CD4-positive, alpha-beta T cell treated with Interleukin-6 for 4 hours (primary cell): ENCODE results near the gene INO80D.
"Not testable (repeated sequence)": the region's sequence is repeated elsewhere in the genome, so short reads cannot be mapped to it uniquely, and the experiment has no call there.

ENCODE experiments used
- DNase-seq: peaks from one replicate; pipeline ENCODE4 v3.0.0-alpha.2; 2020; ENCODE audit warnings: mixed read lengths

INO80D gene

DNA sequence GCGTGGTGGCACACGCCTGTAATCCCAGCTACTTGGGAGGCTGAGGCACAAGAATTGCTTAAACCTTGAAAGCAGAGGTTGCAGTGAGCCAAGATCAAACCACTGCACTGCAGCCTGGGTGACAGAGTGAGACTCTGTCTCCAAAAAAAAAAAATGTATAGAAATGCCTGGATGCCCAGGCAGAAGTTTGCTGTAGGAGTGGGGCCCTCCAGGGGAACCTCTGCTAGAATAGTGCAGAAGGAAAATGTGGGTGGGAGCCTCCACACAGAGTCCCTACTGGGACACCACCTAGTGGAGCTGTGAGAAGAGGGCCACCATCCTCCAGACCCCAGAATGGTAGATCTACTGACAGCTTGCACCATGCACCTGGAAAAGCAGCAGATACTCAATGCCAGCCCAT is 70.2 kb downstream of the INO80D start:
- DNase-seq = not testable (repeated sequence)

- no peak for DNase-seq
Measured at GRCh38 chr2:206011795-206012194, 74.2 kb downstream of the INO80D start.

DNA sequence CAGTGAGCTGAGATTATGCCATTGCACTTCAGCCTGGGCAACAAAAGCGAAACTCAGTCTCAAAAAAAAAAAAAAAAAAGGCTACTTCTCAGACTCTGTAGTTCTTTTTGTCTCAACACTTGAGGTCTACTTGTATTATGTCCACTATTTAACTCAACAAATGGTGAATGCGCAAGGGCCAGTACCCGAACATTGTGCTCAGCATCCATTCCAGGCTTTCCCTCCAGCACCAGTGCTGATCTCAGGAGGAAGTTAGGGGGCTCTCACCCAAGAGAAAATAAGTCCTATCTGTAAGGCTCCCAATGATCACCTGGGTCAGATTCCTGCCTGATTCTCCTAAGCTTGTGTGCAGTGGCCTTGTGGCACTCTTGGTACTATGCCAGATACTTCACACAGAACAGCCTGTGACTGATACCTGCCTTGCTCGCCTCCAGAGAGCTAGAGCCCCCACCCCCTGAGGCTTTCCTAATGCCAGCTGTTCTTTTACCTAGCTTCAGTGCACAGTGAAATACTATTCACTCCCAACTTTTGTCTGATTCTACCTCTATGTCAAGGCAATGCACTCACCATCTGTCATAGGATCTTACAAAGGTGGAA is 74.9 kb downstream of the INO80D start:
- no peak for DNase-seq

GRCh38 chr2:206004004-206004693 is 81.8 kb downstream of the INO80D start:
- no peak for DNase-seq

DNA sequence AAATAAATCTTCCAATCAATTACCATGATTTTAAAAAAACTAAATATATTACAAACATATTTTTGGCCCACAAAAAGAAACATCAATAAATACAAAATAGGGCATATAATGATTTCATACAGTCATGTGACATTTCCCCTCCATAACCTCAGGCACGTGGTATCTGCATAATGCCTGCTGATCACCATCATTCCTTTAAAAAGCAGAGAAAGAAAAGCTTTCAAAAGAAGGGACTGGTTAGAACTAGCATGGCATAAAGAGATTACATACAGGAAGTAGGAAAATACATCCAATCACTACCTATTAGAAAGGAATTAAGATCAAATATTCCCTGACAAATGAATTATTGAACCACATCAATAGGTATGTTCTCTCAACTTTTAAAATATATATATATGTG is 83.5 kb downstream of the INO80D start:
- DNase-seq = no peak

DNA sequence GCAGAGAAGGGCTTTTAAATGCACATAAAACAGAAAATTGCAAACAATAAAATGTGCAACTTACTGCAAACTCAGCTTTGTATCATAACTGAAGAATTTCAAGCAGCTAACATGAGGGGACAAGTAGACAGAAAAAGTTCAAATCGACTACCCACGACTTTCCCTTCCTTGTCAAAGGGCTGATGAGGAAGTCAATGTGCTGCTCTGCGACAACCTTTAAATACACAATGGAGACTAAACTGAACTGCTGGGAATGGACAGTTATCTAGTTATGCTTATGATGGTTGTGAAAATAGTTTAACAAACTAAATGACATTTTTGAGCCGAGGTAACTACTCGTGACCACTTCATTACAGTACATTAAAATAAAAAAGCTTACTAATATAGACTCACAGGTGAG is 84.1 kb downstream of the INO80D start:
- no peak for DNase-seq

GRCh38 chr2:206000776-206001175 is 85.2 kb downstream of the INO80D start:
- no peak for DNase-seq

DNA sequence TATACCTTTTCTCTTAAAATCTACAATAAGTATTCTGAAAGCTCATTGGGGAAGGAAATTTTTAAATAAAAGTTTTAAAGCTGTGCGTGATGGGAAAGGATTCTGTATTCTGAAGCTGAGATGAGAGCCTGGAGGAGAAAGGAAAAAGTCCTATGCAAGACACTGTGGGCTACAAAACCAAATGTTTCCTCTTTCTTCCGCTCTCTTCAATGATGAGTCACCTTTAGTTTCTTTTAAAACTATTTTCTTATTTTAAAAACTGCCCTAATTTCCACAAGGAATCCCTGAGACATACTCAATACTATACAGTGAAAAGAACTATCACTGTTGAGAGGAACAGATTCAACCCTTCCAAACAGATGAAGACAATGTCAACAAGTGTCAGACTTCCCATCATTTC is 87.4 kb downstream of the INO80D start:
- no peak for DNase-seq

- DNase-seq = no peak
Measured at GRCh38 chr2:205996161-205996560, 89.8 kb downstream of the INO80D start.

DNA sequence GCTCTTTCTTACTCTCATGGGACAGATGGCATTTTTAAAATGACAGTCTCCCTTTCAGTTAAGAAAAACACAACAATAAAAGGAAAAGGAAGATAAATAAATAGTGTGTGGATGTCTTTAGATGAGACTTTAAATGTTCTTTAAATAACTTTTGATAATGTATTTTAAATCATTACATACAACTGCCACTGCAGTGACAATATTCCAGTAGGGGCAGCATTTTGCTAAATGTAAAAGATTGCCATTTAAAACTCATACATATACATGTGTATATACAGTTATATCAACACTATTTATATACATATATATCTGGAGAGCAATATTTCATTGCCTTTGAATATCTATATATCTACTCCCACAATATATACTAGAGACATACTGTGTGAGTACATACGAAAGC is 90.7 kb downstream of the INO80D start:
- no peak for DNase-seq

DNA sequence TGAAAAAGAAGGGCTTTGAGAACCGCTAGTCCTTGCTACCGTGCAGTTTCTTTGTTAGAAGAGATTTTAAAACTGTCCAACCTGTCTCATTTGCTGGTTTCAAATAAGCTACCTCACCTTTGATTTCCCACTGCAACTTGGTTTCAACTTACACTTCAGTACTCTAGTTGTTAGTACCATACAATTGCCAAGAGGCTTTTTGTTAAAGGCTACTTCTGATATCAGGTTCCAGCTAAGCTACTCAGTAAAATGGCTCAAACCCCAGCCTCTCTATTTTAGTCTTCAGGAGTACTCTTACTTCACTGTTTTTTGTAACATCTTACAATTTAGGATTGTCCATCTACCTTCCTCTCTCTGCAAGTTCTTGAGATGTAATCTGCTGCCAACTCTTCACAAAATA is 91.6 kb downstream of the INO80D start:
- no peak for DNase-seq

DNA sequence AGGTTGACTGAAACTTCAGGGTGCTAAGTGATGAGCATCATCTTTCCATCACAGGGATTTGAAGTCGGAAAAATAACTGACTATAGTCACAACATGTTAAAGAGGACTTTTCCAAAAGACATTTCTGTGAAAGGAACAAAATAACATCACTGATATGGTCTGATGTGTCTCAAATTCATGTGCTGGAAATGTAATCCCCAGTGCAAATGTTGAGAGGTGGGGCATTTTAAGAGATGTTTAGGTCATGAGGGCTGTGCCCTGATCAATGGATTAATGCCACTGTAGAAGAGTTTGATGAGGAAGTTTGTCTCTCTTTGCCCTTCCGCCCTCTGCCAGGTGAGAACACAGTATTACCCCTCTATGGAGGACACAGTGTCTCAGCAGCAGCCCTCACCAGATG is 95.9 kb downstream of the INO80D start:
- DNase-seq = no peak

DNA sequence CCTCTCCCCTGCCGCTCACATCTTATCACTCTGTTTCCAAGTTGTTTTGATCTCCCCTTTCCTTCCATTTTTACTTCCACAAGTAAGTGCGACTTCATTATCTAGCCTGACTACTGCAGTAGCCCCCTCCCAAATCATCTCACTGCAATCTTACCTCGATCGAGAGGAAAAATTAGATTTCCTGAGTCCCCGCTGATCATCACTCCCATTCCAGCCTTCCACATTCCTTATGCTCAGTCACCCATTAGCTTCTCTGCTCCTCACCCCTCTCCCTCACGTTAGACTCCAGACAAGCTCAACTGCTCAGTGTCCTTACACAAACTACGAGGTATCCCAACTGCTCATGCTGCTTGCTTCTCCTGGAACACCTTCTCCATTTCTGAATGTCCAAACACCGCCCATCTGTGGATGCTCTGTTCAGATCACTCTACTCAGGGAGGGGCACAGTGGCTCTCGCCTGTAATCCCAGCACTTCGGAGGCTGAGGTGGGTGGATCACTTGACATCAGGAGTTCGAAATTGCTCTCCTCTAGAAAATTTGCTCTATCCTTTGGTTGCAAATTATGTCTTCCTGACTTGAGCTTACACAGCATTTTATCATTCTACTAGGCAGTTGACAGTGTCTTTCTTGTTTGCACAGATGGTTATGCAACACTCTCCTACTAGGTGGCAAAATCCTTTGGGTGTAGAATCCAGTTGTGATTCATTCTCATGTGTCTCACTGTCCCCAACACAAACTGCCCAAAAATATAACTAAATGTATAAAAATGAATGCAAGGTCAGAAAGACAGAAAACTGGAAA is 96.5 kb downstream of the INO80D start:
- DNase-seq = no peak

- DNase-seq = not testable (repeated sequence)
Measured at GRCh38 chr2:205988681-205989080, 97.3 kb downstream of the INO80D start.

DNA sequence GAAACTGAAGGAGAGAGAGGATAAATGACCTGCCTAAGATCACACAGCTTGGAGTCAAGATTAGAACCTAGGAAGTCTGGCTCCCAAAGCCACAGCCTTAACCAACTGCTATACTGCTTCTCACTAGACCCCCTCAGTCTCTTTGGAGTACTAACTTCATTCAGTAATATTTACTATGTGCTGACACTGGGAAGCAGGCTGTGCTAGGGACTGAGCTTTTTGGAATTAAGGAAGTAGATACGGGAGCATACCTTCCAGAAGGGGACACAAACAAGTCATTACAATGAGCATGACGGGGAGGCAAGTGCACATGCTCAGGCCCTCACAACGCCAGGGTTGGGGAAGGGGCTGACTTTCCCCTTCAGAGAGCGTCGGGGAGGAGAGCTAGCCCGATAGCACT is 97.7 kb downstream of the INO80D start:
- DNase-seq = no peak

GRCh38 chr2:205986334-205986733 is 99.6 kb downstream of the INO80D start:
- DNase-seq = not testable (repeated sequence)

- DNase-seq = no peak
Measured at GRCh38 chr2:205984381-205984780, 101.6 kb downstream of the INO80D start.

DNA sequence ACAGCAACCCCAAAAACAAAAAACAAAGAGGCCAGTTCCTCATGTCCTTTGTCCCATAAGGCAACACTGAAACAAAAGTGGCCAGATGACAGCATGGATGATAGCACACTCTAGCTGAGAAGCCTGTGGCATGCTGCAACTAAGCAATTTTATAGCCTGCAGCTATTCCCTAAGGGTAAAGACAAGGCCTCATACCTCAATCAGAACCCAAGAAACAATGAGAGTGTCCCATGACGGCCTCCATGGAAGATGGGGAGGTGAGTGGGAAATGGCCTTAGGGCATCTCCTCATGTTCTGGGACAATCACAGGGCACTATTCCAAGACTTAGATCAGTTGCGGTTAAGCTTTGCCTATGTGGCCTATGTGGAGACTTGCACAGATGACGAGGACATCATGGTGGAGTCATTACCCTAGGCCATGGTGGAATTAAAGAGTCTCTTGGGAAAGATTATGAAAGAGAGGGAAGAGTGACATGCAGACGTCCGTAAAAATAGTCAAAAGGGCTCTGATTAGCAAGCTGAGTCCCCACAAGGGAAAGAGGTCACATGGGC is 103.1 kb downstream of the INO80D start:
- no peak for DNase-seq

DNA sequence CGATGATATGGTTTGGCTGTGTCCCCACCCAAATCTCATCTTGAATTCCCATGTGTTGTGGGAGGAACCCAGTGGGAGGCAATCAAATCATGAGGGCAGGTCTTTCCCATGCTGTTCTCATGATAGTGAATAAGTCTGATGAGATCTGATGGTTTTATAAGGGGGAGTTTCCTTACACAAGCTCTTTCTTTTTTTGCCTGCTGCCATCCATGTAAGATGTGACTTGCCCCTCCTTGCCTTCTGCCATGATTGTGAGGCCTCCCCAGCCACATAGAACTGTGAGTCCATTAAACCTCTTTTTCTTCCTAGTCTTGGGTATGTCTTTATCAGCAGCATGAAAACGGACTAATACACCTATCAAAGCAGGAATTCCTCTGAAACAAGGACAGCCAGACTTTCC is 107.2 kb downstream of the INO80D start:
- DNase-seq = not testable (repeated sequence)

DNA sequence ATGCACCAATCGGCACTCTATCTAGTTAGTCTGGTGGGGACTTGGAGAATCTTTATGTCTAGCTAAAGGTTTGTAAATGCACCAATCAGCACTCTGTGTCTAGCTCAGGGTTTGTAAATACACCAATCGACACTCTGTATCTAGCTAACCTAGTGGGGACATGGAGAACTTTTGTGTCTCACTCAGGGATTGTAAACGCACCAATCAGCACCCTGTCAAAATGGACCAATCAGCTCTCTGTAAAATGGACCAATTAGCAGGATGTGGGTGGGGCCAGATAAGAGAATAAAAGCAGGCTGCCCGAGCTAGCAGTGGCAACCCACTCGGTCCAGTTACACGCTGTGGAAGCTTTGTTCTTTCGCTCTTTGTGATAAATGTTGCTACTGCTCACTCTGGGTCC is 108.3 kb downstream of the INO80D start:
- not testable (repeated sequence) for DNase-seq

DNA sequence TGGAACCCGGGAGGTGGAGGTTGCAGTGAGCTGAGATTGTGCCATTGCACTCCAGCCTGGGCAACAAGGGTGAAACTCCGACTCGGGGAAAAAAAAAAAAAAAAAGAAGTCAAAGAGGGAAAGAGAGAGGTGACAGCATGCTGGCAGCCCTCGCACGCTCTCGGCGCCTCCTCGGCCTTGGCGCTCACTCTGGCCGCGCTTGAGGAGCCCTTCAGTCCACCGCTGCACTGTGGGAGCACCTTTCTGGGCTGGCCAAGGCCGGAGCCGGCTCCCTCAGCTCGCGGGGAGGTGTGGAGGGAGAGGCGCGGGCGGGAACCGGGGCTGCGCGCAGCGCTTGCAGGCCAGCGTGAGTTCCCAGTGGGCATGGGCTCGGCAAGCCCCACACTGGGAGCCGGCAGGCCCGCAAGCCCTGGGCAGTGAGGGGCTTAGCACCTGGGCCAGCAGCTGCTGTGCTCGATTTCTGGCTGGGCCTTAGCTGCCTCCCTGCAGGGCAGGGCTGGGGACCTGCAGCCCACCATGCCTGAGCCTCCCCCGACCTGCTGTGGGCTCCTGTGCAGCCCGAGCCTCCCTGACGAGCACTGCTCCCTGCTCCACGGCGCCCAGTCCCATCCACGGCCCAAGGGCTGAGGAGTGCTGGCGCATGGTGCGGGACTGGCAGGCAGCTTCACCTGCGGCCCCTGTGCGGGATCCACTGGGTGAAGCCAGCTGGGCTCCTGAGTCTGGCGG is 108.9 kb downstream of the INO80D start:
- not testable (repeated sequence) for DNase-seq

DNA sequence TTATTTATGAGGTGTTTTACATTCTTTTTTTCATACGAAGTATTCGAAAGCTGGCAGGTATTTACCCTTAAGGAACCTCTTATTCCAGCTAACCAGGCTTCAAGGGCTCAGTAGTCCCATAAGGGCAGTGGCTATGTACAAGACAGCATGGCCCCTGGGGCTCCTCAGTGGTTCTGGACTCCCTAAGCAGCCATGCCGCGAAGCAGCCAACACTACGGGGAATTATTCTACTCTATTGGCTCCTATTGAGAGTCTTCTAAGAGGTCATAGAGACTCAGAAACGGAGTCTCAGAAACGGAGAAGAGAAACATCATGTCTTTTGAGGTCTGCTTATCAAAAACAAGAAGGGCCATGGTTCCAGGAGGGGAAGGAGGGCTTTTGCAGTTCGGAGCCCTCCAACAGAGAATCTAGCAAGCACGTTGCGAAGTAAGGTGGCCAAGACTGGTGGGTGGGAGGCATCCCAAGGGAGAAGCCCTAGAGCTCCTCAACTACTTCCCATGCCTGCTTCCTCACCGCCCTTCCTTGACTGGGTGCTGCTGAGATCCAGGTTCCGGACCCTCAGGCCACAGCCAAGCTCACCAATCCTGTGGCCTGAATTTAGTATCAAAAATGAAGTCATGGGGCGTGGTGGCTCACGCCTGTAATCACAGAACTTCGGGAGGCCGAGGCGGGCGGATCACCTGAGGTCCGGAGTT is 109.7 kb downstream of the INO80D start:
- DNase-seq = no peak
